Mucosa of descending colon (tissue), 3 donors: ENCODE results near the gene MEMO1. TPM values are rescaled to one million over a fixed set of nuclear protein-coding genes. Genes with fewer than 3 reads are reported as not detected.

Source experiments
- ATAC-seq: fragments of 200-7000 bp; cut with Tn5 transposase; one replicate; pipeline ENCODE4 v1.9.1; 2020; ENCODE audit warnings: mild to moderate bottlenecking, moderate library complexity
- DNase-seq, 3 donors: peaks; one replicate each; pipeline ENCODE4 v3.0.0-alpha.2; 2020
- H3K36me3 ChIP-seq: fragments of 200-600 bp; one replicate; pipeline ENCODE4 v1.8.0; 2021; ENCODE audit warnings: low read depth, mild to moderate bottlenecking
- H3K4me1 ChIP-seq: fragments of 200-600 bp; one replicate; pipeline ENCODE4 v1.8.0; 2021; ENCODE audit warnings: low read depth, mild to moderate bottlenecking
- H3K4me3 ChIP-seq: fragments of 200-600 bp; one replicate; pipeline ENCODE4 v1.8.0; 2021; ENCODE audit warnings: mild to moderate bottlenecking
- H3K9me3 ChIP-seq: fragments of 200-600 bp; one replicate; pipeline ENCODE4 v1.8.0; 2021; ENCODE audit warnings: mild to moderate bottlenecking
- CTCF ChIP-seq: fragments of 200-600 bp; IDR thresholded peaks from one replicate; pipeline ENCODE4 v1.8.0; 2022; ENCODE audit warnings: antibody characterized with exemption, mild to moderate bottlenecking
- intact Hi-C, 2 donors: fragments of 100-400 bp; cut with DNase I in 1 of 2; cut with micrococcal nuclease in 1 of 2; formaldehyde crosslinking; loops; one replicate each; pipeline versions ENCODE4 v1.11.0 to v1.11.1; 2022; cut with DNase I, micrococcal nuclease
- total RNA-seq, 3 donors: library from RNA; stranded (reverse); fragmentation: NEBNext Ultra II Directional in 2 of 3; extraction: Animal tissue kit (Norgen Biotek cat#: 25700) in 2 of 3; gene quantifications; one replicate each; pipeline versions ENCODE4 v1.2.1 to v1.2.4, GENCODE V29; 2021 to 2023
- donor health status: DM: no; HTN: no; CAD: no; lungs with moderate emphysema.
- donor health status: DM: no; HTN: no; CAD: no.
- donor health status: DM: no; HTN: yes; CAD: no.

Gene MEMO1
- total RNA-seq, 3 donors from 2014 or later = 28.6 to 46.4 (median 29.2) TPM

- TF ChIP-seq CTCF = no peak
- Histone ChIP-seq H3K36me3 (no peaks in the 10 kb centered on the region), H3K4me1 (peaks cover 21% of the 10 kb centered on the region), H3K9me3 (no peaks in the 10 kb centered on the region), H3K4me3 (peak overlapping the region; percentile 70)
- ATAC-seq = peak; percentile 36
- DNase-seq = peak; percentile 40 to 75 (median 68)
- intact Hi-C loops = no loop called here
These were observed 1.1 kb downstream of the MEMO1 start for GRCh38 chr2:32009516-32010256.

- no peaks in the 10 kb centered on the region for H3K36me3 ChIP-seq
- DNase-seq = peak in 2 of 3 donors; percentile 37 to 46
- TF ChIP-seq CTCF = no peak
- H3K9me3 ChIP-seq = no peaks in the 10 kb centered on the region
- peaks cover 21% of the 10 kb centered on the region for H3K4me1 ChIP-seq
- ATAC-seq = no peak
- intact Hi-C loops = no loop called here
- H3K4me3 ChIP-seq = peak overlapping the region; percentile 70
These were observed 1.8 kb downstream of the MEMO1 start for GRCh38 chr2:32008805-32009515.

- intact Hi-C loops = no loop called here
- peaks cover 21% of the 10 kb centered on the region for H3K4me1 ChIP-seq
- no peaks in the 10 kb centered on the region for H3K9me3 ChIP-seq
- ATAC-seq = no peak
- no peaks in the 10 kb centered on the region for H3K36me3 ChIP-seq
- H3K4me3 ChIP-seq = no peak overlapping the region
- DNase-seq = no peak
- no peak for TF ChIP-seq CTCF
These were observed 3.8 kb downstream of the MEMO1 start for GRCh38 chr2:32007121-32007391.

- no peak for ATAC-seq
- TF ChIP-seq CTCF = no peak
- no peaks in the 10 kb centered on the region for H3K36me3 ChIP-seq
- H3K9me3 ChIP-seq = no peaks in the 10 kb centered on the region
- no peak overlapping the region for H3K4me3 ChIP-seq
- peaks cover 14% of the 10 kb centered on the region for H3K4me1 ChIP-seq
- no peak for DNase-seq
- intact Hi-C loops = no loop called here
These were observed 5.3 kb downstream of the MEMO1 start for GRCh38 chr2:32005371-32005976.

- no peak for ATAC-seq
- TF ChIP-seq CTCF = no peak
These were observed 7.0 kb downstream of the MEMO1 start for GRCh38 chr2:32003791-32004190.

More at GRCh38 chr2:32003791-32004190, 7.0 kb downstream of the MEMO1 start:
- peaks cover 9% of the 10 kb centered on the region for H3K4me1 ChIP-seq
- DNase-seq = no peak
- intact Hi-C loops = no loop called here
- no peak overlapping the region for H3K4me3 ChIP-seq
- no peaks in the 10 kb centered on the region for H3K9me3 ChIP-seq
- no peaks in the 10 kb centered on the region for H3K36me3 ChIP-seq
